Adipocyte (in vitro differentiated cells): ENCODE results near the gene CREB5.

ENCODE experiments used
- DNase-seq: peaks from one replicate; pipeline ENCODE4 v3.0.0-alpha.2; 2015; ENCODE audit warnings: low read depth
- H3K27me3 ChIP-seq: replicated peaks from 2 replicates; pipeline ENCODE4 v1.7.0; 2013; ENCODE audit warnings: mild to moderate bottlenecking, low read length, moderate library complexity; ENCODE audit not compliant: control insufficient read depth, insufficient read depth
- H3K36me3 ChIP-seq: 2 replicates; pipeline ENCODE4 v1.7.0; 2013; ENCODE audit warnings: low read length, mild to moderate bottlenecking, moderate library complexity; ENCODE audit not compliant: control insufficient read depth, insufficient read depth, severe bottlenecking
- H3K4me1 ChIP-seq: 2 replicates; pipeline ENCODE4 v1.7.0; 2013; ENCODE audit warnings: mild to moderate bottlenecking, low read length, moderate library complexity; ENCODE audit not compliant: control insufficient read depth, insufficient read depth
- H3K4me3 ChIP-seq: 2 replicates; pipeline ENCODE4 v1.7.0; 2013; ENCODE audit warnings: mild to moderate bottlenecking, low read length, moderate library complexity
- H3K9ac ChIP-seq: 2 replicates; pipeline ENCODE4 v1.7.0; 2013; ENCODE audit warnings: mild to moderate bottlenecking, low read length, moderate library complexity
- H3K9me3 ChIP-seq: 2 replicates; pipeline ENCODE4 v1.7.0; 2013; ENCODE audit warnings: mild to moderate bottlenecking, low read length, moderate library complexity; ENCODE audit not compliant: control insufficient read depth

The CREB5 gene

GRCh38 chr7:28480595-28480994, 68.3 kb downstream of the CREB5 start:
- no peak overlapping the region for H3K4me3 ChIP-seq
- peaks cover 43% of the 10 kb centered on the region for H3K4me1 ChIP-seq
- no peaks in the 10 kb centered on the region for H3K36me3 ChIP-seq
- H3K9ac ChIP-seq = no peak overlapping the region
- no peak for DNase-seq
- H3K9me3 ChIP-seq = no peaks in the 10 kb centered on the region
- no peaks in the 10 kb centered on the region for H3K27me3 ChIP-seq

DNA sequence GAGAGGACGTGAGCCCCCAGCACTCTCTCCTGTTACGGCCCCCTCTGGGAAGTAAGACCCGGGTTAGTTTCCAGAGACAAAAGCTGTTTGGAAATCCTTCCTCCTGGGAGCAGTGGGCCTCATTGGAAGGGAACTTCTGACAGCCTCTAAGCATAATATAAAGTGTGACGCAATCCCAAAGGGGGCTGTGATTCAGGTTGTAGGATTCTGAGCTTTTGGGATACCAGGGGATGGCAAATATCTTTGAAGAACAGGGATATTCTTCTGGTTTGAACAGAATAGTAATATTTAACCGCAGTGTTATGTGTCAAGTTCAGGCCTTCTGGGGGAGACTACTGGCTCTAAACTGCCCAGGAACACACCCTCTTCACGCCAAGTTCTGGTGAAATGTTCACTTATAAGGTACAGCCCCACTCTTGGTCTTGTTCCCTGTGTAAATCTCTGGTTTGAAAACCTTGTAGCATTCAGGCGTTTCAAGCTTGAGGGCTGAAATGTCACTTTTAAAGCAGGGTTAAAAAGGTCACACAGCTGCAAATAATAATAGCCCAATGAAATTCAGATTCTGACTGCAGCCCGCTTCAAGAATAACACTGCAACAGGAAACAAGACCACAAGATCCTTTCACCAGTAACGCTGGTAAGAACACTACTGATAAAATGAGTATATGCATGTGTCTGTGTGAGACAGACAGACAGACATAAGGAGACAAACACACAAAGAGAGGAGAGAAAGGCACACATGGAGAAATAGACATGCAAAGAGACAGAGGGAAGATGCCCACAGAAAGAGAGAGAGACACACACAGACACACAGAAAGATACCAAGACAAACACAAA, 69.0 kb downstream of the CREB5 start:
- H3K27me3 ChIP-seq = no peaks in the 10 kb centered on the region
- H3K36me3 ChIP-seq = no peaks in the 10 kb centered on the region
- peak; percentile 92 for DNase-seq
- peak overlapping the region; percentile 13 for H3K4me3 ChIP-seq
- no peaks in the 10 kb centered on the region for H3K9me3 ChIP-seq
- H3K9ac ChIP-seq = no peak overlapping the region
- H3K4me1 ChIP-seq = peaks cover 43% of the 10 kb centered on the region

GRCh38 chr7:28483112-28483511, 70.8 kb downstream of the CREB5 start:
- no peak overlapping the region for H3K9ac ChIP-seq
- H3K4me3 ChIP-seq = no peak overlapping the region
- H3K9me3 ChIP-seq = no peaks in the 10 kb centered on the region
- peaks cover 43% of the 10 kb centered on the region for H3K4me1 ChIP-seq
- DNase-seq = peak; percentile 26
- H3K27me3 ChIP-seq = no peaks in the 10 kb centered on the region
- H3K36me3 ChIP-seq = no peaks in the 10 kb centered on the region

DNA sequence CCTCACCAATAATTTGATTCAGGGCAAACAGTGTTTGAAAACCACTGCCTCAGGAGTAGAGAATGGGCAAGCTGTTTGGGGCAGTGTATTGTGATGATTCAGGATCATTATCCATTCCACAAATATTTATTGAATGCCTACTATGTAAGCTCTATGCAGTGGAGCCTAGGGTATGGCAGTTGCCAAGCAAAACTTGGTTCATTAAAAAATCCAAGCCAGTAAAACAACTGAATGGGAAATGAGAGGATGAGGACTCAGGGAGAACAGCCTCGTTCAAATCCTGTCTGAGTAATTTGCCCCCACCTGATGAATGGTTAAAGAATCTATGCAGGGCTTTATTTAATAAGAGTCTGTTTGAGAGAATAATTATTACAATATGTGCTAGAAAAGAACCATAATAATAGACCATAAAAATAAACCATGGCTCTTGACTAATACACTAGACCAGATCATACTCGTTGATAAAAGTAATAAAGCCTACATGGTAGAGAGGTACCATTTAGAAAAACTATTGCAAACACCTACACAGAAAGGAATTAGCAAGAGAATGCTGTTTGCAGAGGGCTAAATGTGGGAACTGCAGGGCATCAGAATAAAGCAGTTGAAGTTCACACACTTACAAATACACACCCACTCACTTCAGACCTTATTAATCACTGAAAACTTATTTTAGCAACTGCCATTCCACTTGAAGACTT, 71.7 kb downstream of the CREB5 start:
- Histone ChIP-seq H3K9me3 (no peaks in the 10 kb centered on the region), H3K4me3 (no peak overlapping the region), H3K36me3 (no peaks in the 10 kb centered on the region), H3K4me1 (peaks cover 40% of the 10 kb centered on the region), H3K9ac (no peak overlapping the region), H3K27me3 (no peaks in the 10 kb centered on the region)
- DNase-seq = peak; percentile 54

DNA sequence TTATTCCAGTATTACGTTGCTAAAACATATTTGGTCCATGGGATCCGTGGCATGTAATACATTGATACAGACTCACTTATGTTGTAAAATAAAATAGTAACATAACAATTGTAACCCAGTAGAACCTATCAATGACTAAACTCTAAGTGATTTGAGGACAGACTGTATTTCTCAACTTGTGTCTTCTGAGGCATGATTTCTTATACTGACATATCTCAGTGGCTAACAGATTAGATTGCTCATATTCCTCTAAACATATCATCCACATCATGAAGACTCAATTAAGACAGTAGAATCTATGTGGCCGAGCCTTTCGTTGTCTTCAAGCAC, 72.3 kb downstream of the CREB5 start:
- H3K9ac ChIP-seq = no peak overlapping the region
- peaks cover 40% of the 10 kb centered on the region for H3K4me1 ChIP-seq
- no peaks in the 10 kb centered on the region for H3K9me3 ChIP-seq
- DNase-seq = peak; percentile 19
- no peak overlapping the region for H3K4me3 ChIP-seq
- no peaks in the 10 kb centered on the region for H3K36me3 ChIP-seq
- H3K27me3 ChIP-seq = no peaks in the 10 kb centered on the region

DNA sequence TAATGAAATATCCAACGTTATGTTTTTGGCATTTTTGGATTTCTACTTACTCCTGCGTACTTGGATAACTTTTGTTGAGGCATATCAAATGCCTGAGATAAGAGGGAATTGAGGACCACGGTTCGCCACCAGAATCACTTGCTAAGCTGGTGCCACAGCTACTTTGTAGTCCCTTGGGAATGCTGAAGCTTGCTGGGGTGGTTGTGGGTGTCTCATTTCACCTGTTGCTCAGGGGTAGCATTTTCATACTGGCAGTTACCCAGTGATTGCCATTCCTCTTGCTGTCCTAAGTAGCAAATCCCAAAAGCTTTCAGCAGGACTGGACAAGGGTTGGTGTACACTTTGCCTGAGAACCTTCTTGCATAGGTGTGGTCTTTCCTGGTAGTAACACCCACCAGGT, 75.2 kb downstream of the CREB5 start:
- Histone ChIP-seq H3K4me1 (peaks cover 21% of the 10 kb centered on the region), H3K9me3 (no peaks in the 10 kb centered on the region), H3K4me3 (no peak overlapping the region), H3K27me3 (no peaks in the 10 kb centered on the region), H3K36me3 (no peaks in the 10 kb centered on the region), H3K9ac (no peak overlapping the region)
- no peak for DNase-seq

- peaks cover 17% of the 10 kb centered on the region for H3K4me1 ChIP-seq
- no peak for DNase-seq
- H3K9ac ChIP-seq = no peak overlapping the region
- no peak overlapping the region for H3K4me3 ChIP-seq
- no peaks in the 10 kb centered on the region for H3K27me3 ChIP-seq
- H3K9me3 ChIP-seq = no peaks in the 10 kb centered on the region
- H3K36me3 ChIP-seq = no peaks in the 10 kb centered on the region
Measured at GRCh38 chr7:28488061-28488791, 75.9 kb downstream of the CREB5 start.

DNA sequence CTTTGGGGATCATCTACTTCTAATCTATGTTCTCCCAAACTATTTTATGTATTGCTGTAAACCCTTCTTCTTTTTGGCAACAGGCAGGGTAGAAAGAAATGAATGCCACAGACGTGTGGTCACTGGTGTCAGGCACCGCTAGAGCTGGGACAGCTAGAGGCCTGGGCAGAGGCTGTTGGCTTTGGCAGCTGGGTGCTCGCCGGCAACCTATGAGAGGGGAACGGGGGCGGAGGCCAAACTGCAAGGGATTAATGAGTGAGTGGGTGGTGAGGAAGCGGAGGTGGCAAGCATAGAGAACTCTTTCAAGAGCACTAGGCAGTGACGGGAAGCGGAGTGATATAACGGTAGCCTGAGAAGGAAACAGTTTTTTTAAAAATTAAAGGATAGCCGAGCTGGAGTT, 78.5 kb downstream of the CREB5 start:
- Histone ChIP-seq H3K9me3 (no peaks in the 10 kb centered on the region), H3K9ac (no peak overlapping the region), H3K36me3 (no peaks in the 10 kb centered on the region), H3K27me3 (no peaks in the 10 kb centered on the region), H3K4me1 (no peaks in the 10 kb centered on the region), H3K4me3 (no peak overlapping the region)
- DNase-seq = no peak

DNA sequence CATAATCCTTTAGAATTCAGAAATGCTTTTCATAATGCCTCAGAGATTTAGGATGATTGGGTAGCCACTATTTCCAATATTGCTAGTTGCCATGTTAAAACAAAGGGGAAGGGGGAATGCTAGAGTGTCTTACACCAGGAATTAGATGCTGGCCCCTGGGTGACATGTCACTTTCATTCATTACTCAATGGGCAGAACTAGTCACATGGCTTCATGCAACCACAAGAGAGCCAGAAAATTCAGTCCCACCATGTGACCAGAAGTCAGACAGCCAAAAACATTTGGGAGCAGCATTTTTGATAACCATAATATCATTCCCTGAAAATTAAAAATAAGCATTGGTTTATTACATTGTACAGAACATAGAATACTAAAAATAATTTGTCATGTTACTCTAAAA, 81.2 kb downstream of the CREB5 start:
- no peak for DNase-seq
- H3K9ac ChIP-seq = no peak overlapping the region
- H3K4me1 ChIP-seq = no peaks in the 10 kb centered on the region
- no peaks in the 10 kb centered on the region for H3K27me3 ChIP-seq
- no peaks in the 10 kb centered on the region for H3K36me3 ChIP-seq
- H3K9me3 ChIP-seq = no peaks in the 10 kb centered on the region
- no peak overlapping the region for H3K4me3 ChIP-seq

DNA sequence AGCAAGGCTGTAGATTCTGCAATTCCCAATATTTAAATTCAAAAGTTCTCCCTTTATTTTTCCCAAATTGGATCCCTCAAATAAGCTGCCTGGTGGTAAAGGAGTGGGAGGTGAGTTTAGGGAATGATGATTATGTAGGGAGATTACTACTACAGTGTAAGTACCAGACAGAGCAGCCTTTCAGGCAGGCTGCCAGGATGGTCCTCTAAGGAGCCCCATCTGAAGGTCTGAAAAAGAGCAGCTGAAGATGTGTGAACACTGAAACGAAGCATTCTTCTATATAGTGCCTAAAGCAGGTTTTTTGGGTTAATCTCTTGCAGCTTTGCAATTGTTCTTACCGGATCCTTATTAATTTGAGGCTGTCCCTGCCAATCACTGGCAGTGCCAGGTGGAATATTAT, 84.7 kb downstream of the CREB5 start:
- no peaks in the 10 kb centered on the region for H3K9me3 ChIP-seq
- no peak for DNase-seq
- no peaks in the 10 kb centered on the region for H3K36me3 ChIP-seq
- no peaks in the 10 kb centered on the region for H3K27me3 ChIP-seq
- H3K9ac ChIP-seq = no peak overlapping the region
- H3K4me3 ChIP-seq = no peak overlapping the region
- H3K4me1 ChIP-seq = no peaks in the 10 kb centered on the region

DNA sequence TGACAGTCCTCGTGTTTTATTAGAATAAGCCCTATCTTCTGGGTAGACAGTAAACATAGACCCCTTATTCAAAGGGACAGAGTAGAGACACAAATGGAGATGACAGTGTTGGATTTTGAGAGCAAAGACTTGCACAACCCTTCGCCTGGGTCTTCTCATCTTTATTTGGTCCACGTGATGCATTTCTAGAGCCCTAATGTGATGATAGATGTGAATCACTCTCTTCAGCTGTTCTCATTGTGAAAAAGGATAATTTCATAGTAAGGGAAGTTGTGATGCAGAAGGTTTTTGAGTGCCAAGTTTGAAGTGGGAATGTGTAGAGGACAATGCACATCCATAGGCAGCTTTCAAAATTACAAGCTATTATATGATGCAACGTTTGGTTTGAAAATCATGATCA, 86.3 kb downstream of the CREB5 start:
- H3K4me3 ChIP-seq = no peak overlapping the region
- no peak overlapping the region for H3K9ac ChIP-seq
- no peaks in the 10 kb centered on the region for H3K36me3 ChIP-seq
- DNase-seq = no peak
- no peaks in the 10 kb centered on the region for H3K27me3 ChIP-seq
- no peaks in the 10 kb centered on the region for H3K9me3 ChIP-seq
- no peaks in the 10 kb centered on the region for H3K4me1 ChIP-seq
